Superior temporal gyrus (tissue), 1 donor: ENCODE results near the gene GRIK1.

ENCODE experiments used
- DNase-seq: peaks from one replicate; pipeline ENCODE4 v3.0.0-alpha.2; 2016; ENCODE audit errors: extremely low spot score

GRIK1 gene

GRCh38 chr21:29719521-29719920 lies 220.3 kb downstream of the GRIK1 start:
- DNase-seq = no peak

GRCh38 chr21:29718081-29718815 lies 221.5 kb downstream of the GRIK1 start:
- DNase-seq = no peak

DNA sequence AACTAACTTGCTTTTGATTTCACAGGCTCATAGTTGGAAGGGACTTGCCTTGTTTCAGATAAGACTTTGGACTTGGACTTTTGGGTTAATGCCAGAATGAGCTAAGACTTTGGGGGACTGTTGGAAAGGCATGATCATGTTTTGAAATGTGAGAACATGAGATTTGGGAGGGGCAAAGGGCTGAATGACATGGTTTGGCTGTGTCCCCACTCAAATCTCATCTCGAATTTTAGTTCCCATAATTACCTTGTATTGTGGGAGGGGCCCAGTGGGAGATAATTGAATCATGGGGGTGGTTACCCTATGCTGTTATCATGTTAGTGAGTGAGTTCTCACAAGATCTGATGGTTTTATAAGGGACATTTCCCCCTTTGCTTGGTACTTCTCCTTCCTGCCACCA lies 222.1 kb downstream of the GRIK1 start:
- DNase-seq = no peak

- no peak for DNase-seq
These were observed 223.0 kb downstream of the GRIK1 start for GRCh38 chr21:29716753-29717152.

GRCh38 chr21:29715089-29715488 lies 224.7 kb downstream of the GRIK1 start:
- DNase-seq = no peak

DNA sequence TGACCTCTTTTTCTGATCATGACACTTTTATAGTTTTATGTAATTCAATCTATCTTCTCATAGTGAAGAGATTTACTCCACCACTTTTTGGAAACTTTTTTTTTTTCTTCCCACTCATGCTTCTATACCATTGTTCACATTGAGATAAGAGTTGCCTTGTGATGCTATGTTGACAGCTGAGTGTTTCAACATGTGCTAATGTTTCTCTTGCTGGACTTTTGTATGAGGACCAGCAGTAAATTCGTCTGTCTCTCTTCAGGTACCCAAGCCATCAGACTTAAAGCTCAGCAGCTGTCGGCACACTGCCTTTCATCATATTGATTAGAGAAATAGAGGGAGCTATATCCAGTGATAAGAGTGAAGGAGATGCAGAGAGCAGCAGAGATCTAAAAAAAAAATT lies 227.0 kb downstream of the GRIK1 start:
- no peak for DNase-seq

- no peak for DNase-seq
These were observed 228.6 kb downstream of the GRIK1 start for GRCh38 chr21:29711236-29711635.

DNA sequence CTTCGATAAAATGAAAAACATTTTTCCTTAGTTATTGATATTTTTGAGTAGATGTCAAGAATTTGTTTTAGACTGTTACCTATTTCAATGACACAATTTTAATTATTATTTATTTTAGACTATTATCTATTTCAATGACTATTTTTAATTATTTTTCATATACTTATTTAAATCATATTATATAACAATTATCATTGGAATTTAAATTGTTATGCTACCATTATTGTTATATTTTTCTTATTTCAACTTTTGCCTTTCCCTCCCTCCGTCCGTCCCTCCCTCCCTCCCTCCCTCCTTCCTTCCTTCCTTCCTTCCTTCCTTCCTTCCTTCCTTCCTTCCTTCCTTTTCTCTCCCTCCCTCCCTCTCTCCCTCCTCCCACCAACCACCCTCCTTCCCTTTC lies 229.3 kb downstream of the GRIK1 start:
- no peak for DNase-seq

DNA sequence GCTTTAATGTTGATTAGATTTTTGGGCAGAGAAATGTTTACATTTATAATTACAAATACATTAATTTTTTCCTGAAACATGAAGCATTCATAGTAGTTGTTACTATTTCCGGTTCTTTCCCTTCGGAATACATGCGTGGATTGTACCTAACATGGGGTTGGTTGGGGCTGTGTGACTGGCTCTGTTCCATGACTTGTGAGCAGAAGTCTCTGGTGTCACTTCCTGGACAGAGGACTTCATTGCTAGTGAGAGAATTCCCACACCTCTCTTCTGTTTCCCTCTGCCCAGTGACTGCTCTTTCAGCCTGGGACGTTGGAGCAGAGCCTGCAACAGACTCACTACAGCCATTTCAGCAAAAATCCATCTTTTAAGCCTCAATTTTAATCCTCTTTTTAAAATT lies 231.4 kb downstream of the GRIK1 start:
- DNase-seq = no peak

DNA sequence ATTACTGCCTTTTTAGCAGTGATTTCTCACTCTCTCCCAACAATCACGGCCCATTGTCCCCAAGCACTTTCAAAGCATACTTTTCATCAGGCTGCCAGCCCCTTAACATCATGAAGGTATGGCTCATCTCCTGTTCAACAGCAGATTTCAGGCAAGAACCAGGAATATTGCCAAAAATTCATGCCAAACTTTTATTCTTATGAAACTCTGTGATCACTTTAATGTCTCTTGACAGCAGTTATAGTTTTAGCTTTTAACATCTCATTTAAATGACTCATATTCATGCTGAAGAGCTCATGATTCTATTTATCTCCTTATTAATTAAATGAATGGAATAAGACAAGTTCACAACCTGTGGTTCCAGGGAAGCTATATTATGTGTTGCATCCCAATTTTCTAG lies 235.1 kb downstream of the GRIK1 start:
- no peak for DNase-seq

DNA sequence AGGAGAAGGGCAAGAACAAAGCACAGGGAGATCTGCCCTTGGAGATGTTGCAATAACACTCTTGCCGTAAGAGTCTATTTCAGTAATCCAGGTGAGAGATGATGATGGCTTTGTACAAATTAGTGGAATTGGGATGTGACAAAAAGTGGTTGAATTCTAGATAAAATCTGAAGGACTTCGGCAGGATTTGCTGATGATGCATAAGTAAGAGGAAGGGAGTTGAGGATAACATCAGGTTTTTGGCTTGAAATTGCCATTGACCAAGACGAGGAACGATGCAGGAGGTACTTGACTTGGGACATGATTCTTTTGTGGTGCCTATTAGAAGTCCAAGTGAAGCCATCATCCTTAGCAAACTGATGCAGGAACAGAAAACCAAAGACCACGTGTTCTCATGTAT lies 238.1 kb downstream of the GRIK1 start:
- DNase-seq = no peak

DNA sequence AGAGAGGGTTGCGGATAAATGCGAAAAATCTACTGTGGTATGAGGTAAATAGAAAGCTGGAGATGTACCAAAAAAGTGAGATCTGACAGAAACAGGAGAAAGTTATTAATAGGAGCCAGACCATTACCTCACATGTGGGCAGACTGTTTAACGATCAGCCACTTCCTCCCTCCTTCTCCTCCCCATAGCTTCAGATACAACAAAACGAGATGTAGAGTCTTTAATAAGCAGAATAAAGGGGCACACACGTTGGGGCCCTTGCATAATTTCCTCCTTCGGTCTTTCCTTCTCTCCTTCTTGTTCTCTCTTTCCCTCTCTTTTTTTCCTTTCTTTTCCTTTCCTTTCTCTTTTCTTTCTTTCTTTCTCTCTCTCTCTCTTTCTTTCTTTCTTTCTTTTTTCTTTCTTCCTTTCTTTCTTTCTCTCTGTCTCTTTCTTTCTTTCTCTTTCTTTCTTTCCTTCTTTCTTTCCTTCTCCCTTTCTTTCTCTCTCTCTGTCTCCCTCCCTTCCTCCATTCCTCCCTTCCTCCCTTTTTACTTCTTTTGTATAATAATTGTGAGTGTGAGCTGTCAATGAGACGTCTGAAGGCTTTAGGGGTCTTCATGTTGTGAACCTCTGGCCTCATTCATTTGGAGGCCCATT lies 242.1 kb downstream of the GRIK1 start:
- no peak for DNase-seq

DNA sequence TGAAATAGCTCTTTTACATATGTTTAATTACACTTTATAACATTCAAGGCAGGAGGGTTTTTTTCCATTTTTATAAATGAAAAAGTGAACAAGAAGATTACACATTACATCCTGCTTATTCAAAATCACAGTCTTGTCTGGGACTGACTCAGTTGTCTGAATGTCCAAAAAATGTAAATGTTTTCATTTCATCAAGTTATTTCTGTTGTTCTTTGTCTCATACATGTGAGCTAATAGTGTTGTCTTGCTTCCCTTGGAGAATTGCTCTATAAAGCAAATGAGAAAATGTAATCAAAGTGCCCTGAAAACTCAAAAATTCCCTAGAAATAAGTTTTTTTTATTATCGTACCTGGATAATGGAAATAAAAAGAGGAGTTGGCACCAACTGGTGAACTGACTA lies 242.9 kb downstream of the GRIK1 start:
- DNase-seq = no peak

DNA sequence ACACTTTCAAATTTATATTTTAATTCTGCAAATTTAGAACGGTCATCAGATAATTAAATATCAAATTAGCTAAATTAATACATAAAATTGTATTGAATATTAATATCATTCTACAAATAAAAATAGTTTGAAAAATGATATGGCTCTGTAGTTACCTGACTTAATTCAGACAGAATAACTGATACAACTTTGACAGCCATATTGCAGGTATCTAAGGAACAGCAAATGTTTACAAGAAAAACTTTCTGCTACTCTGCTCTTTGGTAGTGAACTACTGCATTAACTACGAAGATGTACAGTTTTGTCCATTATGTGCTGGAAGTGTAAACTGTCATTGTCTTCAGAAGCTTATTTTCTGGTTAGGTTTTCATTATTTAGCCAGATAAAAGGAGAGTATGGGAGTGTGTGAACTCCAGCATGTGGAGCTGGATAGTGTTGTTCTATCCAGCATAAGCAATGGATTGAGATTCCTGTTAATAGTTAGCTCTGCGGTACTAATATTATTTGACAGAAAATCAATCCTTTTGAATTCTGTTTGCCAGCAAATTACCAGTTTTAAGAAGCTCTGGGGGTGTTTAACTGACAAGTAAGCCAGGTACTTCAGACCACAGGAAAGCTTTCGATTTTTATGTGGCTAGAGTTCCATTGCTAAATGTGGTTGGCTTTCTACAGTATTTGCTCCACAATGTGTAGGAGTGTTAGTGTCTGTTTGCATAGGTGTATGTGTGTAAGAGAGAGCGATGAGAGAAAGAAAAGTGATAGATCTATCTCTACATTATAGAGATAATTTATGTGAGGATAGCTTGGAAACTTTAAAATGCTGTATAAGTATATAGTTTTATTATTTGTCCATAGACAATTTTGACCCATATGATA lies 247.9 kb downstream of the GRIK1 start:
- DNase-seq = no peak

DNA sequence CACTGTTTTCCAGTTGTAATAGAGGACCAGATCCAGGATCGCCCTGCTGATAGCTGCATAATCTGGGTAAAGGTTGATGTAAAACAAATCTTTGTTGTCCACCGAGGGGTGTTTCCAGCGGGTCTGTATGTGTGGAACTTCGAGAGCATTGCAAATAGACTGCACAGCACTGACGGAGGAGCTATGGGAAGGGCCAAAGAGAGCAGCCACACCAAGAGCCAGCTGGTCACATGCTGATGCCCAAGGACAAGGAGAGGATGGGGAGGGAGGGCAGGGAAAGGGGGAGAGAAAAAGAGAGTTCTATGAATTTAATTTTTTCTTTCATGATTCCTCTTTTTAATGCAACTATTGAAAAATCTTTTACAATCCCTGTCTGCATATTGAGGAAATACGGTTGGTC lies 250.0 kb downstream of the GRIK1 start:
- no peak for DNase-seq

DNA sequence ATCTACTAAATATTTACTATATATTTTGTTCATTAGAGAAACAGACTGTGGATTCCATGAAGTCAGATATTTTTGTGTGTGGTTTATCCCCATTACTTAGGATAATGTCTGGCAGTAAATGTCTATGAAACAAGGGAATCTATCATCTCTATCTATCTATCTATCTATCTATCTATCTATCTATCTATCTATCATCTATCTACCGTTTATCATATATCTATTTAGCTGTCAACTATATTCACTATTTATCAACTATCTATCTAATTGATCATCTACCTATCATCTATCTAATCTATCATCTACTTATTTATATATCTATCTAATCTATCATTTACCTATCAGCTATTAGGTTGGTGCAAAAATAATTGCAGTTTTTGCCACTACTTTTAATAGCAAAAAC lies 255.7 kb downstream of the GRIK1 start:
- DNase-seq = no peak

- DNase-seq = no peak
These were observed 257.0 kb downstream of the GRIK1 start for GRCh38 chr21:29682800-29683199.

DNA sequence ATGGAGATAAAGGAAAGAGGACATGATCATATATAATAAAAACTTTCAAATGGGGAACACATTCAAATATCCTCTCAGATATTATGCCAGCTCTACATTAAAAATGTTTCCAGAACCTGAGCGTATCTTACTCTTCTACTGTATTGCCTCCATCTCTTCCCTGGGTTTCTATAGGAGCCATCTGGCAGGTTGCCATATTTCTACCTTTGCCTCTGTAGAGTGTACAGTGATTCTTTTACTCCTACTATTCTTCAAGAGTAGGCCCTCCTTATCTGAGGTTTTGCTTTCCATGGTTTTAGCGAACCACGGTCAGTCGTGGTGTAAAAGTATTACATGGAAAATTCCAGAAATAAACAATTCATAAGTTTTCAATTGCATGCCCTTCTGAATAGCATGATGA lies 259.5 kb downstream of the GRIK1 start:
- DNase-seq = no peak

DNA sequence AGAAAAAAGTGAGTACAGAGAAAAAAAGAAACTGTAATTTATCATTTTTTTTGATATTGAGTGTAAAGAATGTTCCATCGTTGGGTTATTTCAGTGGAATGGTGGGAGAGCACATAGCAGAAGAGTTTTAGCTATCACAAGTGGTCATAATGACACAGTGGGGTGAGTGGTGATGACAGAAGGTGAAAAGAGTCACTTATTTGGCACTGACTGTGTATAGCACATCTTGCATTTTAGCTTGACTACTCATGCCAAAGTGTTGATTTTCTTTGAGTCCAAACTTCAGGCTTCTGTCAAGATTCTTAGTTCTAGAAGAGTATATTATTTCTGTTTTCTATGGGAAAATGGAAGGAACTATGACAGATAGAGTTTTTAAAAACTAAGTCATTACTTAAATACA lies 261.2 kb downstream of the GRIK1 start:
- DNase-seq = no peak

DNA sequence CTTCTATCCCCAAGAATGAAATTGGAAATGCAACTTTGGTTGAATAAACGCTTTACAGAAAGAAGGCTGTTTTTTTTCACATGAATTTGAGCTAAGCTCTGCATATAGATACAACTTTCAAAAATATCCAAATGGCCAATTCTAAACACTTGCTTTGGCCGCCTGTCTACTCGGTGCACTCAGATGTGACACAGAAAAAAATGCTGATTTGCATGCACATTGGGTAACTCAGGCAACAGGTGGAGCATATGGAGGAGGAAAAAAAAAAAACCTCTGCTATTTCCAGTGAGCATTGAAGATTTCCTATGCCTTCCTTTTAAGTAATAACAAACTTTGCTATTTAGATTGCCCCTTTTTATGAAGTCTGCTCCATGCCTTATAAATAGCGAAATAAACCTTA lies 262.5 kb downstream of the GRIK1 start:
- no peak for DNase-seq

DNA sequence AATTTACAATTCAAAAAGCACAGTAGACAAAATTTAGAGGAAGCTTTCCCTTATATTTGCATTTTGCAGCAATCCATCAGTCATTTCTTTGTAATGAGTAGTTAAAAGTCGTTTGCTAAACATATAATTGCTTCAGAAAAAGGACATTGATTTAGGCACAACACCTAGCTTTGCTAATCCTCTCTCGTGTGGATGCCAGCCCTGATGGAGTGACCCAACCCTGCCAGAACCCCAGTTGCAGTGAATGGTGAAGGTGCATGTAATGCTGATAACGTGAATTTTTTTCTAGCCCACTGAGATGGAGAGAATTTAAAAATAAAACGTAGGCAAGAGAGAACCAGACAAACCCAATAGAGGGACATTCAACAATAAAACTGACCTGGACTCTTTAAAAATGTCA lies 263.4 kb downstream of the GRIK1 start:
- no peak for DNase-seq

GRCh38 chr21:29675451-29675850 lies 264.3 kb downstream of the GRIK1 start:
- DNase-seq = no peak

- no peak for DNase-seq
These were observed 265.5 kb downstream of the GRIK1 start for GRCh38 chr21:29674343-29674742.
